DOHH2 (cell line): ENCODE data around the gene MGAT3.
A peak's percentile ranks its signal among the peaks of the same experiment; 100 is the strongest.

Experiments used
- H3F3A ChIP-seq: fragments of 200-600 bp; sonication (generic), shearing (Covaris generic); 2 replicates; pipeline ENCODE4 v1.6.0; 2016; ENCODE audit warnings: antibody characterized with exemption, mild to moderate bottlenecking; ENCODE audit not compliant: control insufficient read depth, insufficient read depth
- H3K27ac ChIP-seq: fragments of 200-600 bp; sonication (generic); 2 replicates; pipeline ENCODE4 v1.5.1; 2014; ENCODE audit warnings: low read depth, mild to moderate bottlenecking, low read length, moderate library complexity
- H3K27me3 ChIP-seq: fragments of 200-600 bp; sonication (generic); 2 replicates; pipeline ENCODE4 v1.6.1; 2014; ENCODE audit warnings: mild to moderate bottlenecking, low read length, mixed read lengths; ENCODE audit not compliant: control insufficient read depth
- H3K36me3 ChIP-seq: fragments of 200-600 bp; sonication (generic); 2 replicates; pipeline ENCODE4 v1.6.1; 2014; ENCODE audit warnings: mild to moderate bottlenecking, low read length, moderate library complexity, mixed read lengths; ENCODE audit not compliant: control insufficient read depth
- H3K4me1 ChIP-seq: fragments of 200-600 bp; sonication (generic); 2 replicates; pipeline ENCODE4 v1.6.1; 2014; ENCODE audit warnings: mild to moderate bottlenecking, low read length, mixed read lengths; ENCODE audit not compliant: control insufficient read depth
- H3K4me2 ChIP-seq: fragments of 200-600 bp; sonication (generic); 2 replicates; pipeline ENCODE4 v1.6.0; 2014; ENCODE audit warnings: mild to moderate bottlenecking, low read length, moderate library complexity
- H3K4me3 ChIP-seq: fragments of 200-600 bp; sonication (generic); 2 replicates; pipeline ENCODE4 v1.5.1; 2014; ENCODE audit warnings: mild to moderate bottlenecking, low read length, mixed read lengths
- H3K79me2 ChIP-seq: fragments of 200-600 bp; sonication (generic); 2 replicates; pipeline ENCODE4 v1.6.1; 2014; ENCODE audit warnings: mild to moderate bottlenecking, low read length, mixed read lengths; ENCODE audit not compliant: control insufficient read depth
- H3K9me2 ChIP-seq: fragments of 200-600 bp; sonication (generic); replicated peaks from 2 replicates; pipeline ENCODE4 v1.6.1; 2014; ENCODE audit warnings: mild to moderate bottlenecking, low read length, mixed read lengths; ENCODE audit not compliant: control insufficient read depth
- H3K9me3 ChIP-seq: fragments of 200-600 bp; sonication (generic); 2 replicates; pipeline ENCODE4 v1.6.1; 2014; ENCODE audit warnings: antibody characterized with exemption, low read length, mixed read lengths; ENCODE audit not compliant: control insufficient read depth, insufficient read depth
- H4K20me1 ChIP-seq: fragments of 200-600 bp; sonication (generic); 2 replicates; pipeline ENCODE4 v1.6.0; 2014; ENCODE audit warnings: low read depth, mild to moderate bottlenecking, antibody characterized with exemption, low read length, moderate library complexity; ENCODE audit not compliant: control insufficient read depth, insufficient read depth
- CTCF ChIP-seq: fragments of 200-600 bp; sonication (generic); IDR thresholded peaks from one replicate; pipeline ENCODE4 v1.5.1; 2014; ENCODE audit warnings: antibody characterized with exemption, mild to moderate bottlenecking, low read depth, low read length; ENCODE audit not compliant: poor library complexity, severe bottlenecking
- EZH2phosphoT487 ChIP-seq: fragments of 200-600 bp; sonication (generic); IDR thresholded peaks from 2 replicates; pipeline ENCODE4 v1.6.1; 2017; ENCODE audit warnings: borderline replicate concordance, mild to moderate bottlenecking, antibody characterized with exemption, low read length, moderate library complexity, mixed read lengths

Gene MGAT3

DNA sequence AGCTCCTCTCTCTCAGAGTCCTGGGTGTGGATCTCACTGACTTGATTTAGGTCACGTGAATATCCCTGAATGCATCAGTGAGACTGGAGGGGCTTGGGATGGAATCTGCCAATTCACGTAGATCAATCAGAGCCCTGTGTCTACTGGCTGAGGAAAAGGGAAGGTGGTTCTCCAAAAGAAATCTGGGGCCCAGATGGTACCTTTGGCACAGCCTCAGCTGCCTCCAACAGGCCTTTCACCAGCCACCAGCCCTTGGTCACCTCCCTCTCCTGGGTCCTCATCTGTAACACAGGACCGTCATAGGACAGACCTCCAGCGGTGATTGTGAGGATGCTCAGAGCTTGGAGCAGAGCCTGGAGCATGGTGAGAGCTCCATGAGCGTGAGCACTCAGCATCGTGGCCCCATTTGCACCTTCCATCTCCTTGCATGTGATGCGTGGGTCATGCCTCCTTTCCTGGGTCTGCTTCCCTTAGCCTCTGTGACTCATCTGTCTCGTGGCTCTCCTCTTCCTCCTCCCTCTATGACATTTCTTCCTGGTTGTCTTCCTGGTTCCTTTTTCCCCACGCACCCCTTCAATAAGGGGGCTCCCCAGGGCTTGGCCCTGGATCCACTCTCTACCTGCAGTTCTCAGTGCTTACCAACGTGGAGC, 37.8 kb downstream of the MGAT3 start:
- Histone ChIP-seq H3K27ac (no peak overlapping the region), H3K4me1 (peaks cover 37% of the 10 kb centered on the region), H4K20me1 (no peaks in the 10 kb centered on the region; the same call in 1 of the 2 replicates), H3K36me3 (peaks cover 17% of the 10 kb centered on the region), H3K27me3 (no peaks in the 10 kb centered on the region), H3K9me3 (no peaks in the 10 kb centered on the region), H3K9me2 (no peaks in the 10 kb centered on the region), H3K4me2 (no peak overlapping the region), H3F3A (peaks cover 10% of the 10 kb centered on the region; the same call in 1 of the 2 replicates), H3K79me2 (peaks cover 9% of the 10 kb centered on the region), H3K4me3 (no peak overlapping the region)
- TF ChIP-seq CTCF (no peak), EZH2phosphoT487 (no peak)

GRCh38 chr22:39496131-39496838, 39.5 kb downstream of the MGAT3 start:
- no peaks in the 10 kb centered on the region for H3K9me3 ChIP-seq
- TF ChIP-seq EZH2phosphoT487 (no peak), CTCF (peak; percentile 90)
- H3F3A ChIP-seq = peaks cover 8% of the 10 kb centered on the region; the same call in 1 of the 2 replicates
- H3K27ac ChIP-seq = 0 out of 2 replicates have a peak overlapping the region, but pooled peaks have one; percentile 7
- H3K9me2 ChIP-seq = no peaks in the 10 kb centered on the region
- no peaks in the 10 kb centered on the region for H4K20me1 ChIP-seq
- peak overlapping the region; percentile 30 for H3K4me2 ChIP-seq
- H3K4me3 ChIP-seq = no peak overlapping the region
- H3K27me3 ChIP-seq = no peaks in the 10 kb centered on the region
- peaks cover 24% of the 10 kb centered on the region for H3K4me1 ChIP-seq
- no peaks in the 10 kb centered on the region for H3K79me2 ChIP-seq
- peaks cover 4% of the 10 kb centered on the region; the same call in 1 of the 2 replicates for H3K36me3 ChIP-seq

GRCh38 chr22:39497429-39497828, 40.6 kb downstream of the MGAT3 start:
- Histone ChIP-seq H3K36me3 (peaks cover 2% of the 10 kb centered on the region), H3K4me2 (no peak overlapping the region), H3K4me1 (peaks cover 31% of the 10 kb centered on the region), H3K9me2 (no peaks in the 10 kb centered on the region), H3K27me3 (no peaks in the 10 kb centered on the region), H3K27ac (no peak overlapping the region), H3K9me3 (no peaks in the 10 kb centered on the region), H4K20me1 (no peaks in the 10 kb centered on the region), H3K4me3 (no peak overlapping the region), H3K79me2 (peaks cover 3% of the 10 kb centered on the region), H3F3A (peaks cover 8% of the 10 kb centered on the region; the same call in 1 of the 2 replicates)
- TF ChIP-seq EZH2phosphoT487 (no peak), CTCF (no peak)
